Effector CD4-positive, alpha-beta T cell (primary cell): Measurements from ENCODE around the gene ZFHX3.

ENCODE experiments used
- DNase-seq: peaks from one replicate; pipeline ENCODE4 v3.0.0-alpha.2; 2020

ZFHX3 gene

GRCh38 chr16:72946063-72946462 is 101.9 kb downstream of the ZFHX3 start:
- no peak for DNase-seq

GRCh38 chr16:72945611-72946010 is 102.3 kb downstream of the ZFHX3 start:
- DNase-seq, result no peak

- DNase-seq, result no peak
These were observed 103.0 kb downstream of the ZFHX3 start for GRCh38 chr16:72944757-72945485.

GRCh38 chr16:72942021-72942420 is 105.9 kb downstream of the ZFHX3 start:
- no peak for DNase-seq

GRCh38 chr16:72940886-72941285 is 107.0 kb downstream of the ZFHX3 start:
- DNase-seq, result no peak

- DNase-seq, result no peak
These were observed 108.7 kb downstream of the ZFHX3 start for GRCh38 chr16:72939247-72939646.

- no peak for DNase-seq
These were observed 109.1 kb downstream of the ZFHX3 start for GRCh38 chr16:72938795-72939164.

- no peak for DNase-seq
These were observed 109.8 kb downstream of the ZFHX3 start for GRCh38 chr16:72937916-72938794.

- no peak for DNase-seq
These were observed 110.6 kb downstream of the ZFHX3 start for GRCh38 chr16:72937360-72937759.

GRCh38 chr16:72936408-72936807 is 111.5 kb downstream of the ZFHX3 start:
- DNase-seq, result no peak

GRCh38 chr16:72935896-72936295 is 112.0 kb downstream of the ZFHX3 start:
- DNase-seq, result no peak

- DNase-seq, result no peak
These were observed 113.1 kb downstream of the ZFHX3 start for GRCh38 chr16:72934636-72935403.

- DNase-seq, result no peak
These were observed 115.1 kb downstream of the ZFHX3 start for GRCh38 chr16:72932677-72933335.

- DNase-seq, result no peak
These were observed 115.9 kb downstream of the ZFHX3 start for GRCh38 chr16:72932050-72932449.

GRCh38 chr16:72930396-72930795 is 117.5 kb downstream of the ZFHX3 start:
- DNase-seq, result no peak

GRCh38 chr16:72928090-72928981 is 119.6 kb downstream of the ZFHX3 start:
- no peak for DNase-seq

- no peak for DNase-seq
These were observed 120.5 kb downstream of the ZFHX3 start for GRCh38 chr16:72927199-72928089.

- DNase-seq, result no peak
These were observed 121.5 kb downstream of the ZFHX3 start for GRCh38 chr16:72926177-72927070.

GRCh38 chr16:72925631-72925979 is 122.3 kb downstream of the ZFHX3 start:
- no peak for DNase-seq
